IPS DF 6.9 (cell line): ENCODE results near the gene SLC23A1.
"Not testable (repeated sequence)": the region's sequence is repeated elsewhere in the genome, so short reads cannot be mapped to it uniquely, and the experiment has no call there.

Experiments used
- DNase-seq: peaks from one replicate; pipeline ENCODE4 v3.0.0-alpha.2; 2013; ENCODE audit warnings: low read depth, low spot score
- H3K27ac ChIP-seq: one replicate; pipeline ENCODE4 v1.5.1; 2013; ENCODE audit warnings: low read length, control low read depth
- H3K27me3 ChIP-seq: 2 replicates; pipeline ENCODE4 v1.6.1; 2013; ENCODE audit warnings: mild to moderate bottlenecking, low read length; ENCODE audit not compliant: control insufficient read depth, insufficient read depth
- H3K36me3 ChIP-seq: 2 replicates; pipeline ENCODE4 v1.6.1; 2013; ENCODE audit warnings: low read length; ENCODE audit not compliant: control insufficient read depth, insufficient read depth
- H3K4me1 ChIP-seq: 2 replicates; pipeline ENCODE4 v1.6.1; 2013; ENCODE audit warnings: low read length; ENCODE audit not compliant: control insufficient read depth, insufficient read depth
- H3K4me3 ChIP-seq: 2 replicates; pipeline ENCODE4 v1.5.1; 2013; ENCODE audit warnings: mild to moderate bottlenecking, low read length
- H3K9me3 ChIP-seq: 2 replicates; pipeline ENCODE4 v1.6.1; 2013; ENCODE audit warnings: low read length, inconsistent platforms; ENCODE audit not compliant: control insufficient read depth, insufficient read depth
- WGBS: extraction: QIAGEN DNeasy Blood & Tissue Kit; methylation state at CpG from one replicate; pipeline ENCODE4 v1.1.7; 2013; ENCODE audit warnings: mixed read lengths, missing lambda C conversion rate; ENCODE audit not compliant: insufficient read length, insufficient coverage; 5-methylcytosine and 5-hydroxymethylcytosine counted together

Gene SLC23A1

GRCh38 chr5:139368613-139369012 is 14.5 kb downstream of the SLC23A1 start:
- no CpG with 5 or more reads among the region's 2 CpGs for WGBS
- no peaks in the 10 kb centered on the region for H3K9me3 ChIP-seq
- H3K27ac ChIP-seq, result no peak overlapping the region
- no peak overlapping the region for H3K4me3 ChIP-seq
- no peak for DNase-seq
- no peaks in the 10 kb centered on the region for H3K4me1 ChIP-seq
- H3K27me3 ChIP-seq, result no peaks in the 10 kb centered on the region
- peaks cover 22% of the 10 kb centered on the region; the same call in 1 of the 2 replicates for H3K36me3 ChIP-seq

- Histone ChIP-seq H3K27ac (no peak overlapping the region), H3K9me3 (no peaks in the 10 kb centered on the region), H3K36me3 (peaks cover 20% of the 10 kb centered on the region; the same call in 1 of the 2 replicates), H3K4me3 (no peak overlapping the region), H3K4me1 (no peaks in the 10 kb centered on the region), H3K27me3 (no peaks in the 10 kb centered on the region; the same call in 1 of the 2 replicates)
- no peak for DNase-seq
- WGBS, result 100% methylated on average over 1 of the region's 2 CpGs
Observed at GRCh38 chr5:139364466-139364865, 18.6 kb downstream of the SLC23A1 start.

GRCh38 chr5:139363937-139364336 is 19.2 kb downstream of the SLC23A1 start:
- Histone ChIP-seq H3K36me3 (peaks cover 20% of the 10 kb centered on the region; the same call in 1 of the 2 replicates), H3K4me3 (no peak overlapping the region), H3K27ac (no peak overlapping the region), H3K27me3 (no peaks in the 10 kb centered on the region; the same call in 1 of the 2 replicates), H3K9me3 (no peaks in the 10 kb centered on the region), H3K4me1 (no peaks in the 10 kb centered on the region)
- no peak for DNase-seq
- no CpG with 5 or more reads among the region's 2 CpGs for WGBS

- no peaks in the 10 kb centered on the region for H3K9me3 ChIP-seq
- H3K27me3 ChIP-seq, result no peaks in the 10 kb centered on the region; the same call in 1 of the 2 replicates
- no CpG with 5 or more reads among the region's 6 CpGs for WGBS
- no peak for DNase-seq
- H3K27ac ChIP-seq, result no peak overlapping the region
- no peak overlapping the region for H3K4me3 ChIP-seq
- H3K36me3 ChIP-seq, result peaks cover 20% of the 10 kb centered on the region; the same call in 1 of the 2 replicates
- H3K4me1 ChIP-seq, result no peaks in the 10 kb centered on the region
Observed at GRCh38 chr5:139361835-139362429, 21.2 kb downstream of the SLC23A1 start.

GRCh38 chr5:139360384-139360783 is 22.7 kb downstream of the SLC23A1 start:
- no peak for DNase-seq
- H3K4me1 ChIP-seq, result no peaks in the 10 kb centered on the region
- no peak overlapping the region for H3K27ac ChIP-seq
- no peaks in the 10 kb centered on the region for H3K9me3 ChIP-seq
- H3K36me3 ChIP-seq, result peaks cover 12% of the 10 kb centered on the region; the same call in 1 of the 2 replicates
- no peaks in the 10 kb centered on the region; the same call in 1 of the 2 replicates for H3K27me3 ChIP-seq
- WGBS, result no CpG with 5 or more reads among the region's 4 CpGs
- no peak overlapping the region for H3K4me3 ChIP-seq

- H3K9me3 ChIP-seq, result no peaks in the 10 kb centered on the region
- H3K4me1 ChIP-seq, result no peaks in the 10 kb centered on the region
- H3K27me3 ChIP-seq, result no peaks in the 10 kb centered on the region; the same call in 1 of the 2 replicates
- H3K4me3 ChIP-seq, result no peak overlapping the region
- no peaks in the 10 kb centered on the region for H3K36me3 ChIP-seq
- no peak for DNase-seq
- H3K27ac ChIP-seq, result no peak overlapping the region
Observed at GRCh38 chr5:139358064-139358463, 25.0 kb downstream of the SLC23A1 start.

GRCh38 chr5:139355900-139356299 is 27.2 kb downstream of the SLC23A1 start:
- not testable (repeated sequence) for H3K4me1 ChIP-seq, H3K9me3 ChIP-seq, H3K27me3 ChIP-seq, DNase-seq, H3K4me3 ChIP-seq, H3K36me3 ChIP-seq, H3K27ac ChIP-seq
- WGBS, result no CpG with 5 or more reads among the region's 8 CpGs

GRCh38 chr5:139354186-139354585 is 28.9 kb downstream of the SLC23A1 start:
- WGBS, result no CpG with 5 or more reads among the region's 3 CpGs
- no peaks in the 10 kb centered on the region for H3K9me3 ChIP-seq
- H3K36me3 ChIP-seq, result no peaks in the 10 kb centered on the region
- H3K27ac ChIP-seq, result no peak overlapping the region
- no peaks in the 10 kb centered on the region for H3K4me1 ChIP-seq
- no peak for DNase-seq
- H3K27me3 ChIP-seq, result no peaks in the 10 kb centered on the region
- H3K4me3 ChIP-seq, result no peak overlapping the region

GRCh38 chr5:139347863-139348262 is 35.2 kb downstream of the SLC23A1 start:
- DNase-seq, H3K4me1 ChIP-seq, H3K9me3 ChIP-seq, H3K27me3 ChIP-seq, H3K4me3 ChIP-seq, H3K27ac ChIP-seq, H3K36me3 ChIP-seq: not testable (repeated sequence)
- WGBS, result no CpG with 5 or more reads among the region's 9 CpGs

GRCh38 chr5:139345442-139345841 is 37.7 kb downstream of the SLC23A1 start:
- not testable (repeated sequence) for H3K4me3 ChIP-seq, H3K27ac ChIP-seq, DNase-seq, H3K27me3 ChIP-seq, H3K36me3 ChIP-seq, H3K9me3 ChIP-seq, H3K4me1 ChIP-seq
- WGBS, result 100% methylated on average over 3 of the region's 8 CpGs

- no CpG with 5 or more reads among the region's 2 CpGs for WGBS
- Histone ChIP-seq H3K9me3 (no peaks in the 10 kb centered on the region), H3K4me3 (no peak overlapping the region), H3K27ac (no peak overlapping the region), H3K4me1 (no peaks in the 10 kb centered on the region), H3K36me3 (no peaks in the 10 kb centered on the region), H3K27me3 (no peaks in the 10 kb centered on the region)
- DNase-seq, result no peak
Observed at GRCh38 chr5:139344177-139344576, 38.9 kb downstream of the SLC23A1 start.
